GM19351 (cell line): ENCODE measurements around the gene CPZ.
"Not testable (repeated sequence)": the region's sequence is repeated elsewhere in the genome, so short reads cannot be mapped to it uniquely, and the experiment has no call there.

ENCODE experiments used
- ATAC-seq: cut with Tn5 transposase; IDR thresholded peaks from one replicate; pipeline ENCODE4 v1.9.1; 2021; ENCODE audit warnings: mild to moderate bottlenecking, moderate library complexity; ENCODE audit not compliant: unreplicated experiment

CPZ gene

DNA sequence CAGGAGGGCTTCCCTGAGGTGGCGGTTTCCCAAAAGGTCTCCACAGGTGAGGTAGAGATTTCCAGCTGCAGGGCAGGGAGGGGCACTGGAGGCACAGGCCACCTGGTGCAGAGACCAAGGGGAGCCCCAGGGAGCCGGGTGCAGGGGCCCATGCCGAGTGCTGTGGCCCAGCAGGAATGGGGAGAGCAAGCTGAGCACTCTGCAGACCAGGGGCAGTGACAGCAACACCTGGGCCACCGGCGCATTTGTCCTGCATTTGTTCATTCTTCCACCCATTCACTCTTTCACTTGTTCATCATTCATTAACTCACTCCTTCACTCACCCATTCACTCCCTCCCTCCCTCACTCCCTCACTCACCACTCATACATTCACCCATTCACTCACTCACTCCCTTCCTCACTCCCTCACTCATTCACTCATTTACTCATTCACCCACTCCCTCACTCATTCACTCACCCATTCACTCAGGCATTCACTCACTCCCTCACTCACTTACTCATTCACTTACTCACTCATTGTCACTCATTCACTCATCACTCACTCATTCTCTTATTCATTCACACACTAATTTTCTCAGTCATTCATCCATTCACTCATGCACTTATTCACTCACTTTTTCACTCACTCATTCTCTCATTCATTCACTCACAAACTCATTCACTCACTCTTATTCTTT lies 16.3 kb downstream of the CPZ start:
- no peak for ATAC-seq

DNA sequence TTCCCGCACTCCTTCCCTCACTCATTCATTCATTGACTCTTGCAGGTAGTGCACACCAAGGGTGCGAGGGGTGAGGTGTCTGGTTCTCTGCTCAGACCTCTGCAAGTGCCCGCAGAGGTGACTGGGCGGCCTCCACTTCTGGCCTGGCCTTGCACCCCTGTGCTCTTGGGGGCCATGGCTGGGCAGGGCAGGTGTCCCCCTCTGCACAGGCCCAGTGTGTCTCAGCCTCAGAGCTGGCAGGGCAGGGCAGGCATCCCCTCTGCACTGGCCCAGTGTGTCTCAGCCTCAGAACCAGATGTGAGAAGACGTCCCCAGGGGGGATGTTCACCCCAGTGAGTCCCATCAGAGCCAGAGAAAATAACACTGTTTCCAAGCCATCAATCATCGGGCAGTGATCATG lies 16.8 kb downstream of the CPZ start:
- ATAC-seq = no peak

DNA sequence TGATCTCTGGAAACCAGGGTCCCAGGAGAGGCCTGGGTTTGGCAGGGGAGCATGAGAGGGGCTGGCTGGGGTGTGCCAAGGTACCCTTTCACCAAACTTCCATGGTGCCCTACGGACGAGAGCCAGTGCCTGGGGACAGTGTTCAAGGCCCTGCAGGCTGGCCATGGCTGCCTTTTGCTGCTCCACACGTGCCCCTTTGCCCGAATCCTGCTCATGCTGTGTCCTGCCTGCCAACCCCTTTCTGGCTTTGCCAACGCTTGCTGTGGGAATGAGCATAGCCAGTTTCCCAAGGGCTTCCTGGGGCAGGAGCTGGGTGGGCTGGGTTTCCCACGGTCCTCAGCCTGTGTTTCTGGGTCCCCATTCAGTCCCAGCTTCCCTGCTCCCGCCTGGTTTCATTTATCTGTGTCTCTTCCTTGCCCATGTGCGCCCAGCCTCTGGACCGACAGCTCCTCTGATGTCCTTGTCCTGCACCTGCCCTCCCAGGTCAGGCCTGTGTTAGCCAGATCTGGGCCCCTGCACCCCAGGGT lies 17.3 kb downstream of the CPZ start:
- ATAC-seq = no peak

DNA sequence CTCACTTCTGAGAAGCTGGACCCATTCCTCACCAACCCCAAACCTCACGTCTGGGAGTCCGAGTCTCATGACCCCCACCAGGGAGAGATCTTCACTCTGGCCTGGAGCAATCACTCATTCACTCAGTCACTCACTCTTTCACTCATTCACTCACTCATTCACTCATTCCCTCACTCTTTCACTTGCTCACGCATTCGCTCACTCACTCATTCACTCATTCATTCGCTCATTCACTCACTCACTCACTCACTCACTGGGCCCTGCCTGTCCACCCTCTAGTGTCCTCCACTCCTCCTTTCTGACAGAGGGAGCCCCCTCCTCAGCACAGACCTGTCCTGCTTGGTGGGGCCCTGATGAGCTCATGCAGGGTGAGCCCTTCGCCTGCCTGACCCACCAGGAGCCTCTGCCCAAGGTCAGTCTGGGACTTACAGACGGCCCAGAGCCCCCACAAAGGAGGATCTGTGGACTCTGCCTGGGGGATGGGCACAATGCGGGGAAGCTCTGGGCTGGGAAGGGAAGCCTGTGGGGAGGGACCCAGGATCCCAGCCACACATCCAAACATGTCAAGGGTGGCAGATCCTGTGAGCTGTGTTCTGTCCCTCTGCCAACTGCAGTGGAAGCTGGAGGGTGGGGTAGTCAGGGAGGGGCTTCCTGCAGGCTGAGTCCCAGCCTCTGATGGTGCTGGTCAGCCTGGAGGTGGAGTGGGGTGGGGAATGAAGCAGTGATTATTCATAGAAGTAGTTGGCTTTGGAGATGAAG lies 18.5 kb downstream of the CPZ start:
- no peak for ATAC-seq

DNA sequence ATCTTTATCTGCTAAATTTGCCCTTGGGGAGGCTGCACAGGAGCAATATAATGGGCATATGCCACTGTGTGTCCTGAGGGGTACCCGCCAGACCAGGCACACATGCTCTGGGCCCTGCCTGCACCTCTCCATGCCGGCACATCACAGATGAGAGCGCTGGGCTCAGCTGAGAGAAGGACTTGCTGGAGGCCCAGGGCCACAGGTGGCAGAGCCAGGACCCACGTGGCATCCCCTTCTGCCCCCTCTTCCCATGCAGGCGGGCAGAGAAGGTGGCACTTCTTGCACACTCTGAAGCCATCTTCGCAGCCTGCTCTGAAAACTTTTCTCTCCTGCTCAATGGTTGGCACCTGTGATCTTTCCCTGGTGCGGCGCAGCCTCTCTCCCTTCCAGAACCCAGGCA lies 20.1 kb downstream of the CPZ start:
- ATAC-seq = no peak

DNA sequence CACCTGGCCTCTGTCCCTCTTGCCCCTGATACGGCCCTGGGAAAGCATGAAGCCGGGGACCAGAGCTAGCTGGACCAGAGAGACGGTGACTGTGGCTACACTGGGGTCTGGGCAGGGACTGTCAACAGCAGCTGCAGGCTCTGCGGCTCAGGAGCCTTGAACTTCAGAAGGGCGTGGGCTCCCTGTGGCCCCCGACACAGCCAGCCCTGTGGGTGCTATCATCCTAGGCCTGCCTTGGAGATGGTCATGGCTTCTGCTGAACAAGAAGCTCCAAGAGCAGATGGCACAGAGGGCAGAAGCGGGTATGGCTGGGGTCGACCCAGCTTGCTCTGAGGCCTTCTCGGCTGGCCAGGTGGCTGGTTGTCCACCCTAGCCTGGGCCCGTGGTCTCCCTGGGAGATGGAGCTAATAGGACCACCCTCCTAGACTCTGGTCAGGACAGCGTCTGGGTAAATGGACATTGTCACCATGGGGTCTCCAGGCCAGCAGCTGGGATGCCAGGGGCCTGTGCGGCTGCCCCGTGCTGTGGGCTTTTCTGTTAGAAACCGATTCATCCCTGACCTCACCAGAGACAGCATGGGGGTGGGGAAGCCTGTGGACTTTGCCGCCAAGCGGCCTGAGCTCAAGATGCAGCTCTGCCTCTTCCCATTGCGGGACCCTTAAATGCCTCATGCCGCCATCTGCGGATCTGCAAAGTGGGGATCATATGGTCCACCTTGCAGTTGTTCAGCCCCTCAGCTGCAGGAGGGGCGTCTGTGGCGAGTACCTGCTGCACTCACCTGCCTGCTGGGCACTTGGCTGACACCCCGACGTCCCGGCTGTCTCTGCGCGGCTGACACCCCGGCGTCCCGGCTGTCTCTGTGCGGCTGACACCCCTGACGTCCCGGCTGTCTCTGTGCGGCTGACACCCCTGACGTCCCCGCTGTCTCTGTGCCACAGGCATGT lies 21.1 kb downstream of the CPZ start:
- ATAC-seq = no peak

DNA sequence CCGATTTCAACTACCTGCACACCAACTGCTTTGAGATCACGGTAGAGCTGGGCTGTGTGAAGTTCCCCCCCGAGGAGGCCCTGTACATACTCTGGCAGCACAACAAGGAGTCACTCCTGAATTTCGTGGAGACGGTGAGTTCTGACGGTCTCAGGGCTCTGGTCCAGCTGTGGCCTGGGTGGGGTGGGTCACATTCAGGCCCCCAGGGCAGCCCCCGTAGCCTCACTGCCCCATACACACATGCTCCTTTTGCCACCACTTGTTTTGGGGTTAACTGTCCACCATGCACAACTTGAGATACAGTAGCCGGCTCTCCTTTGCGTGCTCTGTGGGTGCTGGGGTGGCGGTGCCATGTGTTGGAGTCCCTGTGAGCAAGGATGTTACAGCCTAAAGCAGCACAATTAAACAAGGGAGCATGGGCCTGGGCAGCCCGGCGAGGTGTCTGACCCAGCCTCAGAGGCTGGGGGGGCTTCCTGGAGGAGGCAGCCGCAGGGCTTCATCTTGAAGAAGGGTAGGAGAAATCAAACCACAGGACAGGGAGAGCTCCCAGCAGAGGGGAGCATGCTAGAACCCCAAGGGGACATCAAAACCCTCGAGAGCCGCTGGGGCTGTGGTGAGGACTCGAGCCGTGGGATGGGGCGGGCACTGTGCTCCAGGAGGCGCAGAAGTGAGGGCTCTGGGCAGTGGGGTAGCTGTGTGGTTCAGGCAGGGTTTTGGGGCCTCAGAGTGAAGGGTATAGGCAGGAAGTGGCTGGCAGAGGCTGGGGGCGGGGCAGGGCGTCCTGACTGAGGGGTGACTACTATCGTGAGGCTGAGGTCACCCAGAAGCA lies 22.0 kb downstream of the CPZ start:
- ATAC-seq = no peak

DNA sequence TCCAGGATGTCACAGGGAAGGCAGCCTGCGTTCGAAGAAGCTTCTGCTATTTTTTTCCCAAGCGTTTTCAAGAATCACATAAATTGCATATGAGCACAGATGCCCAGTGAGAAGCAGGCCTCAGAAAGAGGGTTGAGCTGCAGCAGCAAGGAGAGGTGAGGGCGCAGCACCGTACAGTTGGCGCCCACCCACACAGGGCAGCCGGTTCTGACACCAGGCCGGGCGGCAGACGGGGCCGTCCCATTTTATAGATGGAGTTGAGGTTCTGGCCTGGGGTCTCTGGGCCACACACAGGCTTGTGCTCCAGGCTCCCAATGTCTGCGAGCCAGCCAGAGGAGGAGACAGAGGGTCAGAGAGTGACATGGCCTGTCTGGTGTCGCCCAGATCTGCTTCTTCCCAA lies 22.8 kb downstream of the CPZ start:
- no peak for ATAC-seq

DNA sequence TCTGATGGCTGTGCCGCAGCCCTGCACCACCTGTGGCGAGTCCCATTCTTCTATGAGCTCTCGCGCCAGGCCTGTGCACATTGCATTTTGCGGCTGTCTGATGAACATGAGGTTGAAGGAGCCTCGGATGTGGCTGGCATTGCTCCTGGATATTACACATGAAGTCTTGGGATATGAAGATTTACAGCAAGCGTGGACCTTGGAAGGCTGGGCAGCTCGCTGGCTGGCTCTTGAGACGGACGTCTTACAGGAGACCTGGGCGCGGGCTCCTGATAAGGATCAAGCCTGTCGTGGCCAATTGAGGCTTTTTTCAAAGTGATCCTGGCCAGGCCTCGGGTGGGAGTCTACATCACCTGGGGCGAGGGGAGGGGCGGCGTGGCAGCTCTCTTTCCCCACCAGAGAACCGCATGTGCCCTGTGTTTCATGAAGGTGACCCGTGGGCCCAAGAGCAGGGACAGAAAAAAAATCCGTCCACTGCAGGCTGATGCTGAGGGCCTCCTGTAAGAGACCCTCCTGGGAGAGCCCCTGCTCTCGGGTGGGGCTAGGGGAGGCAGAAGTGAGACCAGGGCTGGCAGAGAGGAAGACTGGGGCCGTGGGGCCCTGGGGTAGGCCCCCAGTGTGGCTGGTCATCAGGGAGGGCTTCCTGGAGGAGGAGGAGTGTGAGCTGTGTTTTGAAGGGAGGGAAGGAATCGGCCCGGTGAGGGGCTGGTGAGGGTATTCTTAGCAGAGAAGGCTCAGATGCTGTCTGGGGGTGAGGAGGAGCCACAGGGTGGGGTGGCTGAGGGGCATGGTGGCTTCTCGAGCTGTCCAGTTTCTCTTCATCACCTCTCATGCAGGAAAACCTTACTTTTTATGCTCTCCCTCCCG lies 23.6 kb downstream of the CPZ start:
- ATAC-seq = no peak

DNA sequence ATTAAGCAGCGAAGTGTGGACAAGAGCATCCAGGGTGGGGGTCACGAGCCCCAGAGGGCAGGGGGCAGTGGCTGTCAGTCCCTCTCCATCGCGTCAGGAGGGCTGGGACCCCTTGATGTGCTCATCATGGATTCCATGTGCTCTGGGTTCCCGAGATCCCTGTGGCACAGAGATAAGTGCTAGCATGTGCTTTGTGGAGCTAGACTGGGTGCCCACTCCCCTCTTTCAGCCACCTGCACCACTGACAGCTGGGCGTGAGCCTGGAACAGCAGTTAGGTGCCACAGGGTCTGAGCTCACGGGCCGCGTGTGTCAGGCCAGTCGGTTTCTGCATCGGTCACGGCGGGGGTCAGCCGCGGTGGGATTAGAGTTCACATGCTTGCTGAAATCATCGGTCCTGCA lies 24.3 kb downstream of the CPZ start:
- ATAC-seq = no peak

DNA sequence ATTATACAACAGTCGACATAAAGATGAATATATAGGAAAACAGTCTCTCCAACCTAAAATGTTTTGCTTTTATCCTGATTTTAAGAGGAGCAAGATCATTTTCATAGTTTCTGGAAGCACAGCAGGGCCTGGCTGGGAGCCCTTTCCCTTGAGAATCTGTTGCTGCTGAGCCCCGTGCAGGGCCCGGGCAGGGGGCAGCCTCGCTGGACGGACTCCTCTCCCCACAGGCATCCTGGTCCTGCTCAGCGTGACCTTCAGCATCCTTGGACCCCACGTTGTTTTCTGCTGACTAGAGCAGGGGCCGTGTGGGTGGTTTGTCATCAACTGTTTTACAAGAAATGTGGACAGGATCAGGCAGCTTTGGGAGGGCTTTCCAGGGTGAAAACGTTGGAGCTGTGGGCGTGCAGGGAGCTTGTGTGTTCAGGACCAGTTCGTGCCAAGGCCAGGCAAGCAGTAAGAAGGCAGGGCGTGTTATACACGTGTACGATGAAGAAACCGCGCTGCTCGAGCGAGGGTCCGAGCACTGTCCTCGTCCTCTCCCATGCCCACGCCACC lies 25.0 kb downstream of the CPZ start:
- ATAC-seq = no peak

DNA sequence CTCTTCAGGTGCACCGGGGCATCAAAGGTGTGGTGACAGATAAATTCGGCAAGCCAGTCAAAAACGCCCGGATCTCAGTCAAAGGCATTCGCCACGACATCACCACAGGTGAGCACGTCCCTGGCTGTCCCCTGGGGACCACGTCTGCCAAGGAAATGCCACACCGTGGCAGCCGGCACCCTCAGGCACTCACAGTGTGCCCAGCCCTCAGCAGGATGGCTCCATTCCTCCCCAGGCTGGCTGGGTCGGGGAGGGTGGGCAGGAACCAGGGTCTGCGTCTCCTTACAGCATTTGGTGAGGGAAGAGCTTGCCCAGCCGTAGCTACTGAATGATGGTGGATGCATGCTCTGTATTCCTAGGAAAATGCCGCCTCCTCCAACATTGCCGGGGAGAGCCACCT lies 25.9 kb downstream of the CPZ start:
- ATAC-seq = no peak

DNA sequence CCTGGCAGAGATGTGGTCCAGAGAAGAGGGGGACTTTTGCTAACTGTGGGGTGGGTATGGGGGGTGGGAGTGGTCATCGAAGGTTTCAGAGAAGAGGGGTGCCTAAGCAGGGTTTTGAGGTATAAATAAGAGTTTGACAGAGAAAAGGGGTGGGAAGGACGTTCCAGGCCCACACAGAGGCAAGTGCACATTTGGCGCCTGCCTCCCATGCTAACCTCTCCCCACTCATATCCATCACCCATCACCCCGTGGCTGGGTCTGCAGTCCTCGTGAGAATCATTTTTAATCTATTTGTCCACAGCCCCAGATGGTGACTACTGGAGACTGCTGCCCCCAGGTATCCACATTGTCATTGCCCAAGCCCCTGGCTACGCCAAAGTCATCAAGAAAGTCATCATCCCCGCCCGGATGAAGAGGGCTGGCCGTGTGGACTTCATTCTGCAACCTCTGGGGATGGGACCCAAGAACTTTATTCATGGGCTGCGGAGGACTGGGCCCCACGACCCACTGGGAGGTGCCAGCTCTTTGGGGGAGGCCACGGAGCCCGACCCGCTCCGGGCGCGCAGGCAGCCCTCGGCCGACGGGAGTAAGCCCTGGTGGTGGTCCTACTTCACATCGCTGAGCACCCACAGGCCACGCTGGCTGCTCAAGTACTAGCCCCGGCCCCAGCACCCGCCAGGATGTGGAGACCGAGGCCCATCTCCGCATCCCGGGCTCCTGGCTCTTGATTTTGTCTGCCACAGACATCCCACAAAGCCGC lies 26.6 kb downstream of the CPZ start:
- ATAC-seq = no peak

DNA sequence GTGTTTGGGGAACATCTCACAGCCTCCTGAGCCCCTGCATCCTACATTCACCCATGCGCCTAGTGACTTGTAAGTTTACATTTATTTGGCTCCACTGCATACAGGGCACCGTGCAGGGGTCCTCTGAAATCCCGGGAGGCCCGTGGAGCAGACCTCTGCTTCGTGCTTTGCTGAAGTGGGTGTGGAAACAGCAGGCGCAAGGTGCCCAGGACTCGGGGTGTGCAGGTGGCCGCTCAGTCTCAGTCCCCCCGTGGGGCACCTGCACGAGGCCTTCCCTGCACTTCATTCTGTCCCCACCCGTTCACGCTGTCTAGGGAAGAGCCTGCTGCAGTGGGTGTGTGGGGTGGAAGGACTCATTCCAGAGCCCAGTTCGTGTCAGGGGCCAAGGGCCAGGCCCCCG lies 28.6 kb downstream of the CPZ start:
- ATAC-seq = not testable (repeated sequence)

DNA sequence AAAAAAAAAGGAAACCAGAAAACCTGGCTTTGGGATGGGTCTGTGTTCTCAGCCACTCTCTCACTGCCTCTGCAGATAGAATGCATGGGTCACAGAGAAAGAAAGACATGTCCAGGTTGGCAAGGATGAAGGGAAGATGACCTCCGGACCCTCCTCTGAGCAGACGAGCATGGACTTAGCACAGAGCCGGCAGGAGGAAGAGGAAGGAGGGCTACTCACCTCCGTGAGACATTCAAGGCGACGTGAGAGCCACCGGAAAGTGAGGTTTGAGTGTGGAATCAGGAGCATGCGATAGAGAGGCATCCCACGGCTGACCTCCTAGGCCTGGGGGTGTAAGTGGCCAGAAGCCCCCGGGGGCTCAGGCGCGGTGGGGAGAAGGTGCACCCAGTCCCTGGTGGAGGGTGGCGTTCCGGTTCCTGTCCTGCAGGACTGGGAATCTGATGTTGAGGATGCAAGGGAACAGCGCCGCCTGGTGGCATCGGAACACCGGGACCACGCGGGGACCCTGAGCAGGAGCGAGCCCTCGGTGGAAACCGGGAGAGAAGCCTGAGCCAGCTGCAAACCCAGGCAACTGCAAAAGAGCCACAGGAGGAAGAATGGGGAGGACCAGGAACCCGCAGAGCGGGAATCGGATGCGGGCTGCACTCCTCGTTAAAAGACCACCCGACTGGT lies 32.2 kb downstream of the CPZ start:
- not testable (repeated sequence) for ATAC-seq

DNA sequence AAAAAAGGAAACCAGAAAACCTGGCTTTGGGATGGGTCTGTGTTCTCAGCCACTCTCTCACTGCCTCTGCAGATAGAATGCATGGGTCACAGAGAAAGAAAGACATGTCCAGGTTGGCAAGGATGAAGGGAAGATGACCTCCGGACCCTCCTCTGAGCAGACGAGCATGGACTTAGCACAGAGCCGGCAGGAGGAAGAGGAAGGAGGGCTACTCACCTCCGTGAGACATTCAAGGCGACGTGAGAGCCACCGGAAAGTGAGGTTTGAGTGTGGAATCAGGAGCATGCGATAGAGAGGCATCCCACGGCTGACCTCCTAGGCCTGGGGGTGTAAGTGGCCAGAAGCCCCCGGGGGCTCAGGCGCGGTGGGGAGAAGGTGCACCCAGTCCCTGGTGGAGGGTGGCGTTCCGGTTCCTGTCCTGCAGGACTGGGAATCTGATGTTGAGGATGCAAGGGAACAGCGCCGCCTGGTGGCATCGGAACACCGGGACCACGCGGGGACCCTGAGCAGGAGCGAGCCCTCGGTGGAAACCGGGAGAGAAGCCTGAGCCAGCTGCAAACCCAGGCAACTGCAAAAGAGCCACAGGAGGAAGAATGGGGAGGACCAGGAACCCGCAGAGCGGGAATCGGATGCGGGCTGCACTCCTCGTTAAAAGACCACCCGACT lies 37.8 kb downstream of the CPZ start:
- ATAC-seq = not testable (repeated sequence)

DNA sequence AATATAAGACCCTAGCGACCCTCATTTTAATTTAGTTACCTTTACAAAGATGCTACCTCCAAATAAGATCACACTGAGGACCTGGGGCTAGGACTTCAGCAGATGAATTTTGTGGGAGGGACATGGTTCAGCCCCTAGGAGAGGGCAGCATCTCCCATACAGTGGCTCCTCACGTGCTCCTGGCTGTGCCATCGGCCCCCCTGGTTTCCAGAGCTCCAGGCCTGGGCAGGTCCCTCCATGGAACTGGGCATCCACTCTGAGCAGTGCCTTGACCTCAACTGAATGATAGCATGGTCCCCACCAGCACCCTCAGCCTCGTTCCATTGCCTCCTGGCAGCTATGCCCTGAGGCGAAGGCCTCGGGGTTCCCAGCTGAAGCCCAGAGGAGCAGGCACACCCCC lies 39.3 kb downstream of the CPZ start:
- ATAC-seq = not testable (repeated sequence)
